ENCODE results near the gene DAP.

The DAP gene

DNA sequence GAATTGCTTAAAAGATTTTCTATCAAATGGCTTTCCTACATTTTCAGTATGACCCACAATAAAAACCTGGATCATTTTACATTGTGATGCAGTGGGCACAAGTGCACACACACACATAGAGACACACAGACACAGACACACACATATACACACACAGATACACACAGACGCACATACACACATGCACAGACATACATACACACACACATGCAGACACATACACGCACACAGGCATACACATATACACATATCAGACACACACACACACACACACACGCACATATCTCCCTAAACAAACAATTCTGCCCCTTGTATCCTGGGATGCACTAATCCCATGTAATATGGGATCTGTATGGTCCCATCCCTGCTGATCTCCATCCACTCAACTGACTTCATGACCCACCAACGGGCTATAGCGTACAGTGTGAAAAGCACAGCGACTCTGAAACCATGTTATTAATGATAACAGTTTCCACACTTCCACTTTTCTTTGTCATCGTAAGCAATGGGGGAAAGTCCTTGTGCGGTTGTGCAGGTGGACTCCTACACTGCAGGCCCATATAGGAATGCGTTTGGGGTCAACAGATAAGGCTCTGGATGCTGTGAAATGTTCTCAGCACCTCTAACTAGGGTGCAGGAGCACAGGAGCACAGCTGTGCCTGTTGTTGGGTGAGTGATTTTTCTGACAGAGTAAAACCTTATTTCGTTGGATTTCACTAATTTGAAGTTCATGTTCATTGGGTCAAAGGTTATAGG, 52.7 kb downstream of the DAP start:
- FAIRE-seq (no peak), DNase-seq (ENCODE audit: insufficient read length, low spot score) (no peak)
- peak; percentile 25; the same call in 1 of the 2 replicates for TF ChIP-seq SPI1 (IDR thresholded peaks at IDR 0.05; ENCODE audit: low read depth, low read length)
- TF ChIP-seq TAF1 (IDR thresholded peaks at IDR 0.05; ENCODE audit: low read depth, low read length) = no peak
- TF ChIP-seq POLR2A (IDR thresholded peaks at IDR 0.05; ENCODE audit: low read depth, low read length) = no peak
- TF ChIP-seq POLR2AphosphoS5 (IDR thresholded peaks at IDR 0.05; ENCODE audit: low read depth, low read length) = 0 out of 2 replicates have a peak, but pooled peaks have one; percentile 24
- TF ChIP-seq POU2F2 (IDR thresholded peaks at IDR 0.05; ENCODE audit: low read depth, low read length) = no peak
- no peak for TF ChIP-seq PAX5 (IDR thresholded peaks at IDR 0.05; ENCODE audit: insufficient read depth, low read length, severe bottlenecking)

- no peak for TF ChIP-seq POU2F2 (IDR thresholded peaks at IDR 0.05; ENCODE audit: low read depth, low read length)
- TF ChIP-seq TAF1 (IDR thresholded peaks at IDR 0.05; ENCODE audit: low read depth, low read length) = no peak
- TF ChIP-seq POLR2A (IDR thresholded peaks at IDR 0.05; ENCODE audit: low read depth, low read length) = no peak
- no peak for TF ChIP-seq SPI1 (IDR thresholded peaks at IDR 0.05; ENCODE audit: low read depth, low read length)
- TF ChIP-seq PAX5 (IDR thresholded peaks at IDR 0.05; ENCODE audit: insufficient read depth, low read length, severe bottlenecking) = no peak
- TF ChIP-seq POLR2AphosphoS5 (IDR thresholded peaks at IDR 0.05; ENCODE audit: low read depth, low read length) = no peak
- DNase-seq (ENCODE audit: insufficient read length, low spot score) = no peak
- peak; percentile 9 for FAIRE-seq
Observed at GRCh38 chr5:10707198-10708142, 53.6 kb downstream of the DAP start.

DNA sequence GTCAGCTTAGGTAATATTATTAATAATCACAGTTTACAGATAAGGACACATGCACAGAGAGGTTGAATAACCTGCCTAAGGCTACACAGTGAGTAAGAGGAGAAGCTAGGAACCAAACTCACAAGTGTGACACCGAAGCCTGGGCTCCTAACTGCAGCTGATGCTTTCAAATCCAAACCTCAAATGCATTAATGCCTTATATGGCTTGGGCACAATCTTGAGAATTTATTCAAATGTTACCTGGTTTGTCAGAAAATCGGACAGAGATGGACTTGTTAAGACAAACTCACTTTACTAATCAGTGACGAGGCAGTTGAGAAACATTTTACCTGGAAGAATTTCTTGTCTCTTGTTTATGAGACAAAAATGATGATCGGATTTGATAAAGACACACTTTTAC, 54.7 kb downstream of the DAP start:
- DNase-seq (ENCODE audit: insufficient read length, low spot score) = no peak
- FAIRE-seq = no peak
- TF ChIP-seq POU2F2 (IDR thresholded peaks at IDR 0.05; ENCODE audit: low read depth, low read length) (no peak), SPI1 (IDR thresholded peaks at IDR 0.05; ENCODE audit: low read depth, low read length) (no peak), TAF1 (IDR thresholded peaks at IDR 0.05; ENCODE audit: low read depth, low read length) (no peak)

- FAIRE-seq = no peak
- no peak for DNase-seq (ENCODE audit: insufficient read length, low spot score)
Observed at GRCh38 chr5:10705747-10706146, 55.3 kb downstream of the DAP start.

DNA sequence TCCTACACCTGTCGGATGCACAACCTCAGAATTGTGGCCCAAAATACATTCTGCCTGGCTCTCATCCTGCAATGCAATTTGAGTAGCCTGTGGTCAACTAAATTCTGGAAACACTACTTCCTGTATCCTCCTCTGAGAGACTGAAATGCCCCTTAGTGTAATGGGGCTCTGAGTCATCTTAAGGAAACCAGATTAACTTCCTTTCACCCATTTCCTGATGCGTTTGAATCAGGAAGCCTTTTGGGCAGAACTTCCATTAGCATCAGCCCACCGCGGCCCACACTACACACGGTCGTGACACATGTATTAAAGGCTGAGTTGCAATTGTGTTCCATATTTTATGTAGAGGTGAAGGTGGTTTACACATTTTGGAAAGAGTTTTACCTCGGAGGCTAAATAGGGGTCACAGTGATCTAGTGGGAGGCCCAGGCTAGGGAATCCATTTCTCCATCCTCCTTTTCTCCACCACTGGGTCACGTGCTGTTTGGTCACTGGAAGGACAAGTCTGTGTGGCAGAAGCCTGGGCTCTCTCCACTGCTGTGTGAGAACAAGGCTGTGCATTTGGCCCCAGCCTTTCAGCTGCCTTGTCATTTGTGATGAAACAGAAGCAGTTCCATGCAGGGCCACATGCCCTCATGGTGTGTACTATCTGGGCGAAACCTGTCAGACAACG, 55.9 kb downstream of the DAP start:
- no peak for FAIRE-seq
- no peak for TF ChIP-seq TAF1 (IDR thresholded peaks at IDR 0.05; ENCODE audit: low read depth, low read length)
- no peak for TF ChIP-seq POLR2A (IDR thresholded peaks at IDR 0.05; ENCODE audit: low read depth, low read length)
- no peak for TF ChIP-seq POLR2AphosphoS5 (IDR thresholded peaks at IDR 0.05; ENCODE audit: low read depth, low read length)
- TF ChIP-seq POU2F2 (IDR thresholded peaks at IDR 0.05; ENCODE audit: low read depth, low read length) = no peak
- no peak for TF ChIP-seq PAX5 (IDR thresholded peaks at IDR 0.05; ENCODE audit: insufficient read depth, low read length, severe bottlenecking)
- no peak for TF ChIP-seq SPI1 (IDR thresholded peaks at IDR 0.05; ENCODE audit: low read depth, low read length)
- no peak for DNase-seq (ENCODE audit: insufficient read length, low spot score)

More at GRCh38 chr5:10705747-10706146, 55.3 kb downstream of the DAP start:
- TF ChIP-seq POU2F2 (IDR thresholded peaks at IDR 0.05; ENCODE audit: low read depth, low read length) (no peak), POLR2AphosphoS5 (IDR thresholded peaks at IDR 0.05; ENCODE audit: low read depth, low read length) (no peak), PAX5 (IDR thresholded peaks at IDR 0.05; ENCODE audit: insufficient read depth, low read length, severe bottlenecking) (no peak), TAF1 (IDR thresholded peaks at IDR 0.05; ENCODE audit: low read depth, low read length) (no peak), SPI1 (IDR thresholded peaks at IDR 0.05; ENCODE audit: low read depth, low read length) (no peak), POLR2A (IDR thresholded peaks at IDR 0.05; ENCODE audit: low read depth, low read length) (no peak)

- FAIRE-seq (no peak), DNase-seq (ENCODE audit: insufficient read length, low spot score) (no peak)
- TF ChIP-seq POLR2AphosphoS5 (IDR thresholded peaks at IDR 0.05; ENCODE audit: low read depth, low read length) (no peak), POLR2A (IDR thresholded peaks at IDR 0.05; ENCODE audit: low read depth, low read length) (no peak), SPI1 (IDR thresholded peaks at IDR 0.05; ENCODE audit: low read depth, low read length) (no peak), TAF1 (IDR thresholded peaks at IDR 0.05; ENCODE audit: low read depth, low read length) (no peak), PAX5 (IDR thresholded peaks at IDR 0.05; ENCODE audit: insufficient read depth, low read length, severe bottlenecking) (no peak), POU2F2 (IDR thresholded peaks at IDR 0.05; ENCODE audit: low read depth, low read length) (no peak)
Observed at GRCh38 chr5:10703676-10704075, 57.4 kb downstream of the DAP start.

DNA sequence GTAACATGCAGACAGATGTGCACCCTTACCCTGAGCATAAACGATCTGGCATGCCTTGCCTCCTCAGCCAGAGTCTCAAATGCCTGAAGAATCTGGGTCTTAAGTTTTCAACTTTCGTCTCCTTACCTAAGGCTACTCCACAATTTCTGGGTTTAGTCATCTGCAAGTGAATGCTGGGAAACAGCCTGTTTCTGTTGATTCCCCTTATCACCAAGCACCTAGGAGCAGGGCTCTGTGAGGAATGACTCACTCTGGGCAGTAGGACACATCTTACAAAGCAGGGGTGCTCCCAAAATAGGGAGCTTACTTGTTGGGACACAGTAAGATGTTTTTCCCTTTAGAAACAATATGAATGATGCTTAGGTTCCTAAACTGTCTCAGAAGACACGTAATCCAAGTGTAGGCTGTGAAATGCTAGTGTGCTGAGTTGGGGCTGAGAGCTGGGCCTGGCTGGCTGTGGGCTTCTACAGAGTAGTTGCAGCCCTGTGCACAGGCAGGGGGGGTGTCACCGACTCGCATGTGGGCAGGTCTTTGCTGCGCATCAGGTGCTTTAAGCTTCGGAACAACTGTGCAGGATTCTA, 58.0 kb downstream of the DAP start:
- TF ChIP-seq TAF1 (IDR thresholded peaks at IDR 0.05; ENCODE audit: low read depth, low read length) (no peak), PAX5 (IDR thresholded peaks at IDR 0.05; ENCODE audit: insufficient read depth, low read length, severe bottlenecking) (no peak), POU2F2 (IDR thresholded peaks at IDR 0.05; ENCODE audit: low read depth, low read length) (no peak), POLR2AphosphoS5 (IDR thresholded peaks at IDR 0.05; ENCODE audit: low read depth, low read length) (no peak), POLR2A (IDR thresholded peaks at IDR 0.05; ENCODE audit: low read depth, low read length) (no peak)
- no peak for FAIRE-seq
- no peak for DNase-seq (ENCODE audit: insufficient read length, low spot score)

GRCh38 chr5:10702040-10702629, 58.9 kb downstream of the DAP start:
- no peak for TF ChIP-seq PAX5 (IDR thresholded peaks at IDR 0.05; ENCODE audit: insufficient read depth, low read length, severe bottlenecking)
- no peak for TF ChIP-seq POLR2AphosphoS5 (IDR thresholded peaks at IDR 0.05; ENCODE audit: low read depth, low read length)
- TF ChIP-seq SPI1 (IDR thresholded peaks at IDR 0.05; ENCODE audit: low read depth, low read length) = no peak
- TF ChIP-seq POLR2A (IDR thresholded peaks at IDR 0.05; ENCODE audit: low read depth, low read length) = no peak
- TF ChIP-seq TAF1 (IDR thresholded peaks at IDR 0.05; ENCODE audit: low read depth, low read length) = no peak
- TF ChIP-seq POU2F2 (IDR thresholded peaks at IDR 0.05; ENCODE audit: low read depth, low read length) = no peak
- no peak for FAIRE-seq
- DNase-seq (ENCODE audit: insufficient read length, low spot score) = no peak

All from GM12891 (cell line).